Measurements from ENCODE around the gene ST8SIA2.

The ST8SIA2 gene

DNA sequence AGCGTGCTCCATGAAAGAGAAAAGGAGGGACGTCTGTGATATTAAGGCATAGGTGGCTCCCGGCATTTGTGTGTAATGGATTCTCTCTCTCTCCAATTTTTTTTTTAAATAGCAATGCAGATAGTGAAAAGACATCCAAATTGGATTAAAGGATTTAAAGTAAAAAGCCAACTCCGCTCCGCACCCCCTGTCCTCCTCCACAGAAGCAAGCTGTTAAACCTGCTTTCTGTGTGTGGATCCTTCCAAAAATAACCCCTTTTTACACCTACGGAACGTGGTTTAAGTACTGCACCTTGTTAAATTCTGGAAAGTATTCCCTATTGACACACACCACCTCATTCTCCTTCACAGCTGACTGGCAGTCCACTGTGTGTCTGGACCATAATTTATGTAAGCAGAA, 61.6 kb downstream of the ST8SIA2 start:
- Histone ChIP-seq H3K4me3 (ENCODE audit: low read depth in 1 of 2, low read length in 2 of 2) (no peak overlapping the region), H3K9ac (ENCODE audit: low read depth in 1 of 2, low read length in 2 of 2) (no peak overlapping the region), H3K36me3 (ENCODE audit: control insufficient read depth in 1 of 2, insufficient read depth in 2 of 2, low read length in 2 of 2) (no peaks in the 10 kb centered on the region), H3K27me3 (ENCODE audit: control insufficient read depth in 1 of 2, insufficient read depth in 2 of 2, low read length in 2 of 2) (peaks cover 0 to 4% of the 10 kb centered on the region in 2 donors), H3K27ac (ENCODE audit: low read depth, low read length) (no peak overlapping the region), H3K9me3 (ENCODE audit: control insufficient read depth in 1 of 2, low read length in 2 of 2) (no peaks in the 10 kb centered on the region), H3K4me1 (ENCODE audit: control insufficient read depth in 1 of 2, insufficient read depth in 2 of 2, low read length in 2 of 2) (no peaks in the 10 kb centered on the region)

DNA sequence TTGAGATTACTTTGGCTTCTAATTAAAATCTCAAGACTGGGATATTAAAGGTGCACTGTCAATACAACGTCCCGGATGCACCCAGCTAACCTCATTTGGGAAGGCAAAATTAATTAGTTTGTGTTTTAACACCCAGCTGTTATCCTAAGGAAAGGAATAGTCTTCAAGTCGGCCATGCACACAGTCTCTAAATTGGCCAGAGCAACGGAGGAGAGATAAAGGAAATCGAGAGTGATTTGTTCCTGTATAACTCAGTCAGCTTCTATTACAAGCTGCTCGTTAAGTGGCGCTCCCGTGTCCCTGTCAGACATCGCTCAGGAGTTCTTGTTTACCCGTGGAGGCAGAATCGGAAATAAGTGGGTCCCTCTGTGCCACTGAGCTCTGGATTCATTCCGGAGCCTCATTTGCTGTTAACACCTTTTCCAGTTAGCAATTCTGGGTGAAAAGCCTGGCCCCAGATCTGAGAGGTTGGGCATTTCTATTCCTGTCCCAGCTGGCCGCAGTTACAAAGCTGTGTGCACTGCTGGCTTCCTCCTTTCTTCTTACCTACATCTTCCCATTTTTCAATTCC, 63.9 kb downstream of the ST8SIA2 start:
- H3K27ac ChIP-seq (ENCODE audit: low read depth, low read length) = no peak overlapping the region
- H3K4me1 ChIP-seq (ENCODE audit: control insufficient read depth in 1 of 2, insufficient read depth in 2 of 2, low read length in 2 of 2) = no peaks in the 10 kb centered on the region
- H3K36me3 ChIP-seq (ENCODE audit: control insufficient read depth in 1 of 2, insufficient read depth in 2 of 2, low read length in 2 of 2) = no peaks in the 10 kb centered on the region
- no peaks in the 10 kb centered on the region for H3K9me3 ChIP-seq (ENCODE audit: control insufficient read depth in 1 of 2, low read length in 2 of 2)
- no peak overlapping the region for H3K4me3 ChIP-seq (ENCODE audit: low read depth in 1 of 2, low read length in 2 of 2)
- peaks cover 0 to 4% of the 10 kb centered on the region in 2 donors for H3K27me3 ChIP-seq (ENCODE audit: control insufficient read depth in 1 of 2, insufficient read depth in 2 of 2, low read length in 2 of 2)
- H3K9ac ChIP-seq (ENCODE audit: low read depth in 1 of 2, low read length in 2 of 2) = no peak overlapping the region

DNA sequence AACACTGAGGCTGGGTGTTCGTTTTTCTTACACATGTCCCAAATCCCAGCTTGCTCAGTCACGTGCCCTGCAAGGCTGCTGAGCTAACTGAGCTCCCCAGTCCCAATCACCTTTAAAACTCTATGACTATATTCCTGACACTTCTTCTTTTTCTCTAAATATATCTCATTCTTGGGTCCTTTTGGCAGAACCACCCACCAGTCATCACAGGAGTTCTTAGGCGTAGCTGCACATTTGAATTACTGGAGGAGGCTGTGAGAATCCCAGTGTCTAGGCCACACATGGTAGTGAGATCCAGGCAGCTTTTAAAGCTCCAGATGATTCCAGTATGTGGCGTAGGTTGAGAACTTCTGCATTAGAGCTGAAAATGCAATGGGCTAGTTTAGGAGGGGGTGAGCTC, 66.3 kb downstream of the ST8SIA2 start:
- H3K4me1 ChIP-seq (ENCODE audit: control insufficient read depth in 1 of 2, insufficient read depth in 2 of 2, low read length in 2 of 2) = no peaks in the 10 kb centered on the region
- H3K4me3 ChIP-seq (ENCODE audit: low read depth in 1 of 2, low read length in 2 of 2) = no peak overlapping the region
- no peaks in the 10 kb centered on the region for H3K9me3 ChIP-seq (ENCODE audit: control insufficient read depth in 1 of 2, low read length in 2 of 2)
- peaks cover 0 to 4% of the 10 kb centered on the region in 2 donors for H3K27me3 ChIP-seq (ENCODE audit: control insufficient read depth in 1 of 2, insufficient read depth in 2 of 2, low read length in 2 of 2)
- H3K9ac ChIP-seq (ENCODE audit: low read depth in 1 of 2, low read length in 2 of 2) = no peak overlapping the region
- no peaks in the 10 kb centered on the region for H3K36me3 ChIP-seq (ENCODE audit: control insufficient read depth in 1 of 2, insufficient read depth in 2 of 2, low read length in 2 of 2)
- no peak overlapping the region for H3K27ac ChIP-seq (ENCODE audit: low read depth, low read length)

DNA sequence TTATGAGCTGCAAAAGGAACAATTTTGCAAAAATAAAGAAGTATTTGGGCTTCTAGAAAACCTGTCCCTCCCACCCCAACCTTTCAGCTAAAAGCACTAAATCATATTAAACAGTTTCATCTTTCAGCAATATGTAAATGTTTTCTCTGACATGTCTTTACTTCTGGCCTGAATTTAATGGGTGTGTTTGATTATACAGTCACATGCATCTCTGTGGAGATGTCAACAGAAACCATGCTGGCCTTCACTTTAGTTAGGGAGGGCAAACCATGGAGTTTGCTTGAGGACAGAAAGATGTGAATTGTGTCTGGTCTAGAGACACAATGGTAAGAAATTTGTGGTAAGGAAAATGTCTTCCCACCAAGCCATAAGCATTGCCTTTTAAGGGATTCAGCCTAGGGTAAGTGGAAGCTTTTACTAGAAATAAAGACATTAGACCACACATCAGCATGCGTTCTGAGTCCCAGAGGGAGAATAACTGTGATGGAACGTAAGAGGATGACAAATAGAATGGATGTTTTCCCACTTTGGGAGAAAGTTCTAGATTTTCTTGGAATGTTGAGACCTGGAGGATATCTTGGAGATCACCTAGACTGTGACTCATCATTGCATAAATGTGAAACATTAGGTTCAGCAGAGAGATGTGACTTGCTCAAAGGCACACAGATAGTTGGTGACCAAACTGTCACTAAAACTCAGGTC, 68.9 kb downstream of the ST8SIA2 start:
- Histone ChIP-seq H3K4me1 (ENCODE audit: control insufficient read depth in 1 of 2, insufficient read depth in 2 of 2, low read length in 2 of 2) (no peaks in the 10 kb centered on the region), H3K4me3 (ENCODE audit: low read depth in 1 of 2, low read length in 2 of 2) (no peak overlapping the region), H3K9me3 (ENCODE audit: control insufficient read depth in 1 of 2, low read length in 2 of 2) (no peaks in the 10 kb centered on the region), H3K27ac (ENCODE audit: low read depth, low read length) (no peak overlapping the region), H3K36me3 (ENCODE audit: control insufficient read depth in 1 of 2, insufficient read depth in 2 of 2, low read length in 2 of 2) (no peaks in the 10 kb centered on the region), H3K9ac (ENCODE audit: low read depth in 1 of 2, low read length in 2 of 2) (no peak overlapping the region), H3K27me3 (ENCODE audit: control insufficient read depth in 1 of 2, insufficient read depth in 2 of 2, low read length in 2 of 2) (peaks cover 0 to 4% of the 10 kb centered on the region in 2 donors)

DNA sequence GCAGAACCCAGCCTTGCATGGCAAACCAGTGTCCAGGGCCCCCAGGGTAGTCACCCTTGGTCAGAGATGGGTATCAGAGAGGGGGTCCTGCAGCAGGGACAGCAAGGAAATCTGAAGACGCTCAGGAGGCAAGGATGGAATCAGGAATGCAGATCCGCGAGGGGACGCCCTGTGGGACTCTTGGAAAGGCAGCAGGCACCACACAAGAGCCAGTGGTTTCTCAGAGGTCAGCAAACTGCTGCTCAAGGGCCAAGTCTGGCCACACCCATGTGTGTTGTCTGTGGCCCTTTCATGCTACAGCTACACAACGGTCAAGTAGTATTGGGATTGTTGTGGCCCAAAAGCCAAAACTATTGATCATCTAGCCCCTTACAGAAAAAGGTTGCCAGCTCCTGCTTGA, 69.7 kb downstream of the ST8SIA2 start:
- H3K36me3 ChIP-seq (ENCODE audit: control insufficient read depth in 1 of 2, insufficient read depth in 2 of 2, low read length in 2 of 2) = no peaks in the 10 kb centered on the region
- H3K27ac ChIP-seq (ENCODE audit: low read depth, low read length) = no peak overlapping the region
- no peak overlapping the region for H3K9ac ChIP-seq (ENCODE audit: low read depth in 1 of 2, low read length in 2 of 2)
- peaks cover 0 to 4% of the 10 kb centered on the region in 2 donors for H3K27me3 ChIP-seq (ENCODE audit: control insufficient read depth in 1 of 2, insufficient read depth in 2 of 2, low read length in 2 of 2)
- no peaks in the 10 kb centered on the region for H3K9me3 ChIP-seq (ENCODE audit: control insufficient read depth in 1 of 2, low read length in 2 of 2)
- H3K4me3 ChIP-seq (ENCODE audit: low read depth in 1 of 2, low read length in 2 of 2) = no peak overlapping the region
- no peaks in the 10 kb centered on the region for H3K4me1 ChIP-seq (ENCODE audit: control insufficient read depth in 1 of 2, insufficient read depth in 2 of 2, low read length in 2 of 2)

DNA sequence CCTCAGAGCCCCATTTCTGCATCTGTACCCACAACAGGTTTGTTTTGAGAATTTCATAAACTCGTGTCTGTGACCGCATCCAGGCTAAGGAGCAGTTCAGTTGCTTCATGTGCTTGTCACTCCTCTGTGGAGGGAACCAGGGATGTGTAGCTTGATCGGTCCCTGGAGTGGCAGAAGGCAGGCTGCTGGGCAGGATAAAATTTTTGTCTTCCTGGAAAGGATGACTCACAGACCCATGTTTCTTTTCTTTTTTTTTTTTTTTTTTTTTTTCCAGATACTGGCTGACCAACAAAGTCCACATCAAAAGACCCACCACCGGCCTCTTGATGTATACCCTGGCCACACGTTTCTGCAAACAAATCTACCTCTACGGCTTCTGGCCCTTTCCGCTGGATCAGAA, 70.1 kb downstream of the ST8SIA2 start:
- H3K4me3 ChIP-seq (ENCODE audit: low read depth in 1 of 2, low read length in 2 of 2) = no peak overlapping the region
- H3K9ac ChIP-seq (ENCODE audit: low read depth in 1 of 2, low read length in 2 of 2) = no peak overlapping the region
- no peaks in the 10 kb centered on the region for H3K36me3 ChIP-seq (ENCODE audit: control insufficient read depth in 1 of 2, insufficient read depth in 2 of 2, low read length in 2 of 2)
- H3K4me1 ChIP-seq (ENCODE audit: control insufficient read depth in 1 of 2, insufficient read depth in 2 of 2, low read length in 2 of 2) = no peaks in the 10 kb centered on the region
- H3K27ac ChIP-seq (ENCODE audit: low read depth, low read length) = no peak overlapping the region
- H3K9me3 ChIP-seq (ENCODE audit: control insufficient read depth in 1 of 2, low read length in 2 of 2) = no peaks in the 10 kb centered on the region
- no peaks in the 10 kb centered on the region for H3K27me3 ChIP-seq (ENCODE audit: control insufficient read depth in 1 of 2, insufficient read depth in 2 of 2, low read length in 2 of 2)

DNA sequence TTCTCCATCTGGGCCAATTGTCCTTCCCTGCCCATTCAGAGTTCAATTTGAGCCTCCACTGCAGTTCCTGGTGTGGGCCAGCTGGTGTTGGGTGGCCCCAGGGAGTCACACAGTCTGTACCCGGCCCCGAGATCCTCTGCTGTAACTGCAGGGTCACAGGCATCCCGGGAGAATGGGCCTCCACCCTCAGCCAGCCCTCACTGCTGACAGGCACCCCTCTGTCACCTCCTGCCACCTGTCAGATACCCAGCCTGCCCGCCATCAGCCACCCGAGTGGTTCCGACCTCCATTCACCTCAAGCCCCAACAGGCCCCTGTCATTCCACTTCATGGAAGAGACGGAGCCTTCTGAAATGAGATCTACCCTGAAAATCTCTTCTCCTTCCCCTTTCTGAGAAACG, 73.2 kb downstream of the ST8SIA2 start:
- H3K4me1 ChIP-seq (ENCODE audit: control insufficient read depth in 1 of 2, insufficient read depth in 2 of 2, low read length in 2 of 2) = no peaks in the 10 kb centered on the region
- H3K9me3 ChIP-seq (ENCODE audit: control insufficient read depth in 1 of 2, low read length in 2 of 2) = no peaks in the 10 kb centered on the region
- no peaks in the 10 kb centered on the region for H3K27me3 ChIP-seq (ENCODE audit: control insufficient read depth in 1 of 2, insufficient read depth in 2 of 2, low read length in 2 of 2)
- H3K4me3 ChIP-seq (ENCODE audit: low read depth in 1 of 2, low read length in 2 of 2) = no peak overlapping the region
- no peak overlapping the region for H3K9ac ChIP-seq (ENCODE audit: low read depth in 1 of 2, low read length in 2 of 2)
- H3K36me3 ChIP-seq (ENCODE audit: control insufficient read depth in 1 of 2, insufficient read depth in 2 of 2, low read length in 2 of 2) = no peaks in the 10 kb centered on the region
- no peak overlapping the region for H3K27ac ChIP-seq (ENCODE audit: low read depth, low read length)

DNA sequence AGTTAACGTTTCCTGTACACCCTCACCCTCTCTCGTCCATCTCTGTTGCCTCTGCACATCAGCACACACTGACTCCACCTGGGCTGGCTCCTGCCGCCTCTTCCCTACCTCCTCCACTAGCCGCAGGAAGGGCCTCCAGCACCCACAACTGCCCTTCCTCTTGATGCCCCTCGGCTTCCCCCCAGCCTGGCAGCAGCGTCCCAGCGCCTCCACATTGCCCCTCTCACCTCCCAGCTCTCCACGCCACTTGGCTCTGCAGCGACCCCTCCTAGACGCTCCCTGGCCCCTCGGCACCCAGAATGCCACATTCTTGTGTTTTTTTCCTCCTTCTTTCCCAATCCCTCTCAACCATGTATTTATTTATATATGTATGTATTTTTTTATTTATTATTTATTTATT, 73.6 kb downstream of the ST8SIA2 start:
- H3K4me1 ChIP-seq (ENCODE audit: control insufficient read depth in 1 of 2, insufficient read depth in 2 of 2, low read length in 2 of 2) = no peaks in the 10 kb centered on the region
- no peaks in the 10 kb centered on the region for H3K36me3 ChIP-seq (ENCODE audit: control insufficient read depth in 1 of 2, insufficient read depth in 2 of 2, low read length in 2 of 2)
- no peak overlapping the region for H3K4me3 ChIP-seq (ENCODE audit: low read depth in 1 of 2, low read length in 2 of 2)
- no peak overlapping the region for H3K9ac ChIP-seq (ENCODE audit: low read depth in 1 of 2, low read length in 2 of 2)
- H3K27ac ChIP-seq (ENCODE audit: low read depth, low read length) = no peak overlapping the region
- H3K9me3 ChIP-seq (ENCODE audit: control insufficient read depth in 1 of 2, low read length in 2 of 2) = no peaks in the 10 kb centered on the region
- no peaks in the 10 kb centered on the region for H3K27me3 ChIP-seq (ENCODE audit: control insufficient read depth in 1 of 2, insufficient read depth in 2 of 2, low read length in 2 of 2)

DNA sequence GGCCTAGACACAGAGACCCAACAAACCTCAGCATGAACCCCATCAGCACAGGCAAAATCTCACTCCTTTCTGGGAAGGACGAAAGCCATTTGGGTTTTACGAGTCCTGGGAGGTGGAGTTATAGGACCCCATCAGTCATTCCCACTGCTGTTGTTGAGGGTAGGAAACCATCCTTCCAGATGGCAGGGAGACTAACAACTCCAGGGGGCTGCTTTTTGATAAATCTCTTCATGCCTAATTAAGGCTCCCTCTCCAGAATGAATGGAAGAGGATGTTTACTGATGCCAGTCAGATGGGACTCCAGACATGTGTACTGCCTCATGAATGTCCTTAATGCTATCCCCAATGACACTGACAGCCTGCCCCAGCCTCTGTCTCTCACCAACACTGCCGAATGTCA, 75.3 kb downstream of the ST8SIA2 start:
- Histone ChIP-seq H3K9me3 (ENCODE audit: control insufficient read depth in 1 of 2, low read length in 2 of 2) (no peaks in the 10 kb centered on the region), H3K4me3 (ENCODE audit: low read depth in 1 of 2, low read length in 2 of 2) (no peak overlapping the region), H3K27ac (ENCODE audit: low read depth, low read length) (no peak overlapping the region), H3K36me3 (ENCODE audit: control insufficient read depth in 1 of 2, insufficient read depth in 2 of 2, low read length in 2 of 2) (no peaks in the 10 kb centered on the region), H3K9ac (ENCODE audit: low read depth in 1 of 2, low read length in 2 of 2) (no peak overlapping the region), H3K27me3 (ENCODE audit: control insufficient read depth in 1 of 2, insufficient read depth in 2 of 2, low read length in 2 of 2) (no peaks in the 10 kb centered on the region), H3K4me1 (ENCODE audit: control insufficient read depth in 1 of 2, insufficient read depth in 2 of 2, low read length in 2 of 2) (no peaks in the 10 kb centered on the region)

DNA sequence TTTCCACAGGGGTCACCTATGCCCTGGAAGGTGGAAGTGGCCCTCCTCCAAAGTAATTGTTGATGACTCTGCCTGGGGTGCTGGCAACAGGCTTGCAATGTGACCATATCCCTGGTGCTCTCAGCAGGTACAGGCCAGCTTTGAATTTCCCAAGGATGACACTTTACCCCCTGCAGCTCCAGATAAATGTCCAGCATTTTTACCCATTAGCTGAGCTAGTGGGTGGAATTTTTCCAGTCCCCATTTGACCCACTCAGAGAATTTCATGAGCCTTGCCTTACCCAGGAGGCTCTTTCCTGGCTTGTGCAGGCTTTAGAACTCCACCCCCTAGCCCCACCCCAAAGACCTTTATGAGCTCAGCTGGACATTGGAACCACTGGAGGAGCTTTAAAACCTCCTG, 77.6 kb downstream of the ST8SIA2 start:
- H3K36me3 ChIP-seq (ENCODE audit: control insufficient read depth in 1 of 2, insufficient read depth in 2 of 2, low read length in 2 of 2) = no peaks in the 10 kb centered on the region
- no peak overlapping the region for H3K4me3 ChIP-seq (ENCODE audit: low read depth in 1 of 2, low read length in 2 of 2)

More for the DNA sequence above, 77.6 kb downstream of the ST8SIA2 start:
- Histone ChIP-seq H3K27ac (ENCODE audit: low read depth, low read length) (no peak overlapping the region), H3K9me3 (ENCODE audit: control insufficient read depth in 1 of 2, low read length in 2 of 2) (no peaks in the 10 kb centered on the region), H3K9ac (ENCODE audit: low read depth in 1 of 2, low read length in 2 of 2) (no peak overlapping the region), H3K27me3 (ENCODE audit: control insufficient read depth in 1 of 2, insufficient read depth in 2 of 2, low read length in 2 of 2) (no peaks in the 10 kb centered on the region), H3K4me1 (ENCODE audit: control insufficient read depth in 1 of 2, insufficient read depth in 2 of 2, low read length in 2 of 2) (no peaks in the 10 kb centered on the region)

Measured in duodenal mucosa (tissue), 2 donors.